A549 (cell line): ENCODE measurements around the gene CCL25. TPM values are rescaled to one million over a fixed set of nuclear protein-coding genes. Genes with fewer than 3 reads are reported as not detected.

ENCODE experiments used
- ATAC-seq, 2 experiments: fragments of 200-7000 bp in 1 of 2; fragments of >200 bp in 1 of 2; cut with Nextera tagmentation in 1 of 2; cut with Tn5 transposase in 1 of 2; 3 replicates each; pipeline versions ENCODE4 v1.8.0 to v1.9.1; 2018 to 2020; ENCODE audit warnings: mild to moderate bottlenecking in 1 of 2, moderate library complexity in 1 of 2
- CTCF ChIA-PET: fragments of 300-600 bp; sonication (Branson Sonifier 250); formaldehyde crosslinking; extraction: SDS; loops from one replicate; lab custom pipeline; 2021; ENCODE audit warnings: antibody characterized with exemption, inconsistent platforms; lab: Yijun Ruan, JAX
- POLR2A ChIA-PET: fragments of 350-600 bp; formaldehyde crosslinking; extraction: SDS; loops from one replicate; lab custom pipeline; 2021; ENCODE audit warnings: antibody characterized with exemption, inconsistent platforms; lab: Yijun Ruan, JAX
- DNase-seq, 2 experiments: peaks; one replicate each; pipeline versions ENCODE4 v3.0.0 to v3.0.0-alpha.2; 2011 to 2016; ENCODE audit warnings: low read depth in 1 of 2, low spot score in 1 of 2
- FAIRE-seq: peaks from 2 replicates; lab custom pipeline; 2011; peaks lifted over from hg19 to GRCh38; lab: Jason Lieb, UNC
- H3K27ac ChIP-seq, 2 experiments: fragments of >200 bp; sonication (Bioruptor Twin); formaldehyde crosslinking; 3 replicates each; pipeline ENCODE4 v1.5.1; 2016 to 2017
- H3K4me1 ChIP-seq: fragments of >200 bp; sonication (Bioruptor Twin); formaldehyde crosslinking; 3 replicates; pipeline ENCODE4 v1.6.1; 2016
- H3K4me2 ChIP-seq: fragments of >200 bp; sonication (Bioruptor Twin); formaldehyde crosslinking; 3 replicates; pipeline ENCODE4 v1.6.1; 2016
- H3K4me3 ChIP-seq: fragments of >200 bp; sonication (Bioruptor Twin); formaldehyde crosslinking; 3 replicates; pipeline ENCODE4 v1.5.1; 2016
- H3K9me3 ChIP-seq: fragments of >200 bp; sonication (Bioruptor Twin); formaldehyde crosslinking; 3 replicates; pipeline ENCODE4 v1.6.1; 2016
- BHLHE40 ChIP-seq: IDR thresholded peaks from 2 replicates; pipeline ENCODE4 v1.6.1; 2012; ENCODE audit warnings: low read depth, low read length, inconsistent platforms
- CBX8 ChIP-seq: fragments of 200-600 bp; sonication (generic); IDR thresholded peaks from 2 replicates; pipeline ENCODE4 v1.6.1; 2016
- CTCF ChIP-seq: fragments of >200 bp; sonication (Bioruptor Twin); formaldehyde crosslinking; IDR thresholded peaks from 3 replicates; pipeline ENCODE4 v1.5.1; 2016
- EHF ChIP-seq: fragments of 250-450 bp; sonication (Bioruptor Pico); IDR thresholded peaks from 2 replicates; pipeline ENCODE4 v1.5.0; 2020; ENCODE audit warnings: mild to moderate bottlenecking
- EHMT2 ChIP-seq: fragments of 200-600 bp; sonication (generic); IDR thresholded peaks from 2 replicates; pipeline ENCODE4 v1.6.1; 2016; ENCODE audit warnings: antibody characterized with exemption, low read depth, mild to moderate bottlenecking, moderate library complexity
- ELK1 ChIP-seq: fragments of 150-350 bp; IDR thresholded peaks from 2 replicates; pipeline ENCODE4 v1.6.1; 2014; ENCODE audit warnings: low read depth, mild to moderate bottlenecking, low read length
- EP300 ChIP-seq, 2 experiments: fragments of >200 bp; sonication (Bioruptor Twin); formaldehyde crosslinking; IDR thresholded peaks; 2 replicates in 1 of 2; 3 replicates in 1 of 2; pipeline ENCODE4 v1.6.1; 2016 to 2017
- JUNB ChIP-seq: fragments of >200 bp; sonication (Bioruptor Twin); formaldehyde crosslinking; IDR thresholded peaks from 2 replicates; pipeline ENCODE4 v1.6.1; 2016
- MYC ChIP-seq: IDR thresholded peaks from 2 replicates; pipeline ENCODE4 v1.6.1; 2012; ENCODE audit warnings: mild to moderate bottlenecking, inconsistent platforms, low read length, improper control_type of control experiment, borderline replicate concordance
- NFE2L2 ChIP-seq: fragments of 150-350 bp; conservative IDR thresholded peaks from 2 replicates; pipeline ENCODE4 v1.6.1; 2014; ENCODE audit warnings: low read length
- RAD21 ChIP-seq, 2 experiments: fragments of >200 bp in 1 of 2; sonication (Bioruptor Twin) in 1 of 2; formaldehyde crosslinking in 1 of 2; IDR thresholded peaks in 1 of 2; conservative IDR thresholded peaks in 1 of 2; 2 replicates in 1 of 2; 3 replicates in 1 of 2; pipeline ENCODE4 v1.6.1; 2012 to 2018; ENCODE audit warnings: inconsistent platforms in 1 of 2
- REST ChIP-seq: fragments of 200-600 bp; sonication (generic); IDR thresholded peaks from 2 replicates; pipeline ENCODE4 v1.6.1; 2016; ENCODE audit warnings: antibody characterized with exemption, mild to moderate bottlenecking, moderate library complexity
- RFX5 ChIP-seq: fragments of 450-650 bp; IDR thresholded peaks from 2 replicates; pipeline ENCODE4 v1.7.1; 2014; ENCODE audit warnings: antibody characterized with exemption, mild to moderate bottlenecking, moderate library complexity
- RNF2 ChIP-seq: fragments of 200-600 bp; sonication (generic); IDR thresholded peaks from 2 replicates; pipeline ENCODE4 v1.6.1; 2016; ENCODE audit warnings: low read depth, mild to moderate bottlenecking, antibody characterized with exemption, moderate library complexity, borderline replicate concordance
- SMC3 ChIP-seq: fragments of >200 bp; sonication (Bioruptor Twin); formaldehyde crosslinking; IDR thresholded peaks from 3 replicates; pipeline ENCODE4 v1.6.1; 2018; ENCODE audit warnings: inconsistent platforms
- SREBF2 ChIP-seq: fragments of 450-650 bp; IDR thresholded peaks from 2 replicates; pipeline ENCODE4 v1.6.1; 2014; ENCODE audit warnings: mild to moderate bottlenecking, moderate library complexity
- TFCP2L1 ChIP-seq: fragments of 250-450 bp; sonication (Bioruptor Pico); IDR thresholded peaks from 2 replicates; pipeline ENCODE4 v1.5.0; 2021; ENCODE audit warnings: mild to moderate bottlenecking
- TP53 ChIP-seq: fragments of 250-450 bp; sonication (Bioruptor Pico); IDR thresholded peaks from 2 replicates; pipeline ENCODE4 v1.5.0; 2021; ENCODE audit warnings: mild to moderate bottlenecking, moderate library complexity
- WGBS: methylation state at CpG from one replicate; pipeline ENCODE4 v1.1.6; 2017; ENCODE audit errors: missing lambda C conversion rate; 5-methylcytosine and 5-hydroxymethylcytosine counted together
- polyA plus RNA-seq, 4 experiments: library from polyadenylated mRNA; depleted of rRNA in 3 of 4; stranded (reverse); fragments of >200 nt; fragmentation: RNase III in 1 of 4; extraction: RNeasy Plus Mini Kit Qiagen cat#74134 plus additional on column Dnase treatment in 1 of 4; gene quantifications; 2 replicates in 3 of 4; 3 replicates in 1 of 4; pipeline ENCODE4 v1.2.3, GENCODE V29; 2011 to 2017
- TF ChIP-seq, protein P1 (sequence below): fragments of >200 bp; sonication (Bioruptor Twin); formaldehyde crosslinking; IDR thresholded peaks from 3 replicates; pipeline ENCODE4 v1.6.1; 2016
- TF ChIP-seq, protein P2 (sequence below): IDR thresholded peaks from 2 replicates; pipeline ENCODE4 v1.6.1; 2012

The CCL25 gene
- polyA plus RNA-seq, 2 of the 4 experiments (the other 2 are of a cell fraction) = not detected

DNA sequence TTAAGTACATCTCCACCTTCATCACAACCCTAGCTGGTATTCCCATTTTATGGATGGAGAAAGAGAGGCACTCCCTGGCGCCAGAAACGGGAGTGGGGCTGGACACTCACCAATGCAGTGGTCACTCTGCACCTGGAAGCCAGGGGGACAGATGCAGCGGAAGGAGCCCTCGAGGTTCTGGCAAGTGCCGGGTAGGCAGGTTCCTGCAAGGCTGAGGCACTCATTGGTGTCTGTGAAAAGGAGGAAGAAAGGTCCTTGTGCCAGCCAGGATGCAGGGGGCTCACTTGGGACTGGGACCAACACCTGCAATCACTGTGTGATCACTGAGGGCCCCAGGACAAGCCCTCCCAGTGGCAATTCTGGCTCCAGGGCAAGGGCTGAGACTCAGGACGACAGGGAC lies 41.8 kb downstream of the CCL25 start:
- Histone ChIP-seq H3K27ac (no peak overlapping the region), H3K4me2 (no peak overlapping the region), H3K9me3 (peaks cover 18% of the 10 kb centered on the region; the same call in 2 of the 3 replicates), H3K4me3 (no peak overlapping the region), H3K4me1 (no peaks in the 10 kb centered on the region)
- WGBS = 34% methylated on average over 5 of the region's 6 CpGs
- POLR2A ChIA-PET = no interaction called here
- CTCF ChIA-PET = no interaction called here
- DNase-seq = no peak
- ATAC-seq = no peak
- no peak for TF ChIP-seq TP53 (CRISPR knock-in tag)
- no peak for TF ChIP-seq NFE2L2
- no peak for TF ChIP-seq EP300 (IDR thresholded peaks at IDR 0.05)
- no peak for TF ChIP-seq RFX5
- no peak for TF ChIP-seq BHLHE40
- no peak for TF ChIP-seq TFCP2L1 (CRISPR knock-in tag)
- no peak for TF ChIP-seq CBX8
- TF ChIP-seq RAD21 (conservative IDR thresholded peaks at IDR 0.05 in 1 of 2, IDR thresholded peaks at IDR 0.05 in 1 of 2) = no peak
- no peak for TF ChIP-seq REST
- no peak for TF ChIP-seq SMC3
- TF ChIP-seq, protein P1, sequence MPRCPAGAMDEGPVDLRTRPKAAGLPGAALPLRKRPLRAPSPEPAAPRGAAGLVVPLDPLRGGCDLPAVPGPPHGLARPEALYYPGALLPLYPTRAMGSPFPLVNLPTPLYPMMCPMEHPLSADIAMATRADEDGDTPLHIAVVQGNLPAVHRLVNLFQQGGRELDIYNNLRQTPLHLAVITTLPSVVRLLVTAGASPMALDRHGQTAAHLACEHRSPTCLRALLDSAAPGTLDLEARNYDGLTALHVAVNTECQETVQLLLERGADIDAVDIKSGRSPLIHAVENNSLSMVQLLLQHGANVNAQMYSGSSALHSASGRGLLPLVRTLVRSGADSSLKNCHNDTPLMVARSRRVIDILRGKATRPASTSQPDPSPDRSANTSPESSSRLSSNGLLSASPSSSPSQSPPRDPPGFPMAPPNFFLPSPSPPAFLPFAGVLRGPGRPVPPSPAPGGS = no peak
- no peak for TF ChIP-seq CTCF
- TF ChIP-seq EHMT2 = no peak
- TF ChIP-seq, protein P2, sequence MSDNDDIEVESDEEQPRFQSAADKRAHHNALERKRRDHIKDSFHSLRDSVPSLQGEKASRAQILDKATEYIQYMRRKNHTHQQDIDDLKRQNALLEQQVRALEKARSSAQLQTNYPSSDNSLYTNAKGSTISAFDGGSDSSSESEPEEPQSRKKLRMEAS = no peak
- TF ChIP-seq MYC = no peak
- TF ChIP-seq SREBF2 = no peak
- TF ChIP-seq RNF2 = no peak
- no peak for TF ChIP-seq ELK1
- TF ChIP-seq JUNB = no peak
- TF ChIP-seq EHF = no peak
- FAIRE-seq = no peak
